ENCODE results near the gene UQCR11.

UQCR11 gene

DNA sequence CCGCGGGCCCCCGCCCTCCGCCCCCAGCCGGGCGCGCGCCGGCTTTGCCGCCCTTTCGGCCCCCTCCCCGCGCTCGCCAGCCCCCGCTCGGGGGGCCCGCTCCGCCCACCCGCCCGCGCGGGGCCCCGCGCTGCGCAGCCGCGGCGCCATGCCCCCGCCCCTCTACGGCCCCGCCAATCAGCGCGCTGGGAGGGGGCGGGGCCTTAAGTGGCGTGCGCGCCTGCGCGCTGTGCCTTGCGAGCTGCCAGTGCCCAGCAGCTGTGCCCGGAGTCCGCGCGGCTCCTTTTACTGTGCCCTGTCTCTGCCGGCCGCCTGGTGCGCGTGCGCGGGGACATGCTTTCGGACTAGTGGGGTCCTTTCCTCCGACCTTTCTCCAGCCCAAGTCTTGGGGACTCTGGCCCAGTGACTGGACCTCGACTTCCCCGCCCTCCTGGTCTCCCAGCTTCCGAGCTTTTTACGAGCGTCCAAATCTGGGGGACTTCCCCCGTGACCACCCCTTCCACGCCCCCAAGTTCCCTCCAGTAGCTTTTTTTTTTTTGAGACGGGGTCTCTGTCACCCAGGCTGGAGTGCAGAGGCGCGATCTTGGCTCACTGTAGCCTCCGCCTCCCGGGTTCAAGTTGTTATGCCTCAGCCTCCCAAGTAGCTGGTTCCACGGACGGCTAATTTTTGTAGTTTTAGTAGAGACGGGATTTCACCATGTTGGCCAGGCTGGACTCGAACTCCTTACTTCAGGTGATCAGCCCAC is 12.3 kb downstream of the UQCR11 start, which contains the start of gene MBD3:
Gene MBD3 (minus strand): TSS at position 111 of the 746 bp plus-strand sequence. CDS start 234 bp downstream, outside the sequence.
- peak; percentile 66 for DNase-seq (ENCODE audit: low read depth, low spot score)
- H3K27ac ChIP-seq: peak within 1 kb of the TSS; percentile 92

DNA sequence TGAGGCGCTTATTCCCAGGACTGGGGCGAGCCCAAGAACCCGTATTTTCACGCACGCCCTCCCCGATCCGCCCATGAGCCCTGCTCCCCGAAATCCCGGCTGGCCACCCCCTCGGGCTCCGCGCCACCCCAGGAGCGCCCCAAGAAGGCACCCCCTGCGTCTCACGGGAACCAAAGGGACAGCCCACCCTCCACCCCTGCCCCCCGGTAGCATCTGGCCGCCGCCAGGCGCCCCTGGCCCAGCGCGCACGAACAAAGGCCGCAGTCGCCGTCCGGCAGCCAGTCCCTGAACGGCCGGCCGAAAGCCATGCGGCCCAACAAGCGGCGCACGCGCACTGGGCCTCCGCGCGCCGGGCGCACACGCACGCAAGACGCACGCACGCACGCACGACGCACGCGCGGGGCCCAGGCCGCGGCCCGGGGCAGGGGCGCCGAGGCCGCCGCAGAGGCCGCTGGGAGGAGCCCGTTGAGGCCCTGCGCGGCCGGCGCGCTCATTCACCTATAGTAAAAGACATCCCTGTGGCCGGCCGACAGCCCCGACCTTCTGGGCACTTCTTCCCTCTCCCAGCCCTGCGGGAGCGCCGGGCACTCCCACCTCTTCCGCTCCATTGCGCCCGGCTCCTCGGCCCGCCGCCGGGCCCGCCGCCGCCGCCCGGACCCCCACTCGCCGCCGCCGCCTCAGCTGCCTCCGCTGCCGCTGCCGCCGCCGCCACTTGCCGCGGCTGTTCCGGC is 13.1 kb downstream of the UQCR11 start:
- DNase-seq (ENCODE audit: low read depth, low spot score): peak; percentile 24

DNA sequence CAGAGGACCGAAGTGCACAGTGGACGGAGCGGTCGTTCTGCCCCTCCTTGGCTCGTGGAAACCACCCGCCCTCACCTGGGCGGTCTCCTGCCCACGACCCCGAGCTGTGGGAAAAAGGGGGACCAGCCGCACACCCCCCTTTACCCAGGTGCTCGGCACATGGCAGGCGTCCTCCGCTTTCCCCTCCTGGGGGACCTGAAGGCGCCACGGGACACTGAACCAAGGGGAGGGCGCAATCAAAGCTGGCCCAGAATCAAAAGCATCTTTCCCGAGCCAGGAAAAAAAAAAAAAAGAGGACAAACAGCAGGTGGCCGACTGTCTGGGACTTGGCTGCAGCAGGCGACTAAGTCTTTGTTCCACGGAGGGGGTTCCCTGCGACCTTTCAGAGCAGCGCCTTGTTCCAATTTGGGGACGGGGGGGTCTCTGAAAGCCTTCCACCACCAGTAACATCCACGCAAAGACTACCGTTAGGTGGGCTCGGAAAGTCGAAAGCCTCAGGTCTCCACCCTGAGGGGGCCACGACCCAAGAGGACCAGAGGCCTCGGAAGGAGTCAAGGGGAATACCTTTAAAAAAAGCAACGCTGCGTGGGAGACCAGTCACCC is 13.7 kb downstream of the UQCR11 start:
- no peak for DNase-seq (ENCODE audit: low read depth, low spot score)
- H3K27ac ChIP-seq: peak overlapping the region; percentile 92

More for the DNA sequence above, 13.1 kb downstream of the UQCR11 start:
- peak overlapping the region; percentile 92 for H3K27ac ChIP-seq

DNA sequence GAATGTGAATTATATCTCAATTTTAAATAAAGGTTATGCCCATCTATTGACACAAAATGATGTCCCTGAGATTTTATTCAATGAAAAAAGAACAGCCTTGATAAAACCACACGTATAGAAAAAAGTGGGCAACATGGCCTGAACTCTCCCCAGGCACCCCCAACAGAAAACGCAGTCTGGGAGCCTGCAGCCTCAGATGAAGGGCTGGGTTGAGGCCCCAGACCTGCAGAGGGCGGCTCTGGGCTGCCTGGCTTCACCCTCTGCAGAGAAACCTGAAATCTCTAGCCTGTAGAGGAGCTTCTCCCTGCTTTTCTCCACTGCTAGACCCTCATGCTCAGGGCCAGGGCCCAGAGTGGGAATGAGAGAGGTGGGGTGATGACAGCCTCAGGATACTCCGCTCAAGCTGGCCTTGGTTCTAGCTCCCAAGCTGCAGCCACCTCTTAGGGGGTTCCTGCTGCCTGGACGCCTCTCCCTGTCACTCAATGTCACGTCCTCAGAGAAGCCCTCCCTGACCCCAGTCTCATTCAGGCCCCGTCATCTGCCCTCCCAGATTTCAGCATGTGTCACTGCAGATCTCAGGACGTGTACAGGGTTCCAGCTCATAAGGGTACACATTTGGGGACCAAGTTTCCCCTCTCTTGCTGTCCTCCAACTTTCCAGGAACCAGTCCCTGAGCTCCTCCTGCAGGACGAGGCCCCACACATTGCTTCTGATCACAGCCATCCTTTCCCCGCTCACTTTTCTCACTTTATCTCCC is 14.4 kb downstream of the UQCR11 start:
- peak overlapping the region; percentile 92 for H3K27ac ChIP-seq
- DNase-seq (ENCODE audit: low read depth, low spot score): no peak

DNA sequence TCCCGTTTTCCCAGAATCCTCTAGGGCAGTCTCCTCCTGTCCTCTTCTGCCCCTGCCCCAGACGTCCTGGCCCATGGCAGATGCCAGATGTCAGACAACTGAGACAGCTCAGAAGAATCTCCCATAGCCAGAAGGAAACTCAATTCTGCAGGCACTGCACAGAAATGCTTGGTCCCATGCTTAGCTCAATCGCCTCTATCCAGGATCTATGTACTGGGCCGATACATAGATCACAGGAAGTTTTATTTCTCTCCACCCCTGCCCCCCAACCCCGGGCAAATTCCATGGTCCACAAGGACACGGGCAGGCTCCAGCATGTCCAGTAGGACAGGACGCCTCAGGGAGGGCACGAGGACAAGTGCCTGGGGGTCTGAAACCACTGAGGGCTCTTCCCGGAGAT is 17.4 kb downstream of the UQCR11 start:
- peak overlapping the region; percentile 92 for H3K27ac ChIP-seq

DNA sequence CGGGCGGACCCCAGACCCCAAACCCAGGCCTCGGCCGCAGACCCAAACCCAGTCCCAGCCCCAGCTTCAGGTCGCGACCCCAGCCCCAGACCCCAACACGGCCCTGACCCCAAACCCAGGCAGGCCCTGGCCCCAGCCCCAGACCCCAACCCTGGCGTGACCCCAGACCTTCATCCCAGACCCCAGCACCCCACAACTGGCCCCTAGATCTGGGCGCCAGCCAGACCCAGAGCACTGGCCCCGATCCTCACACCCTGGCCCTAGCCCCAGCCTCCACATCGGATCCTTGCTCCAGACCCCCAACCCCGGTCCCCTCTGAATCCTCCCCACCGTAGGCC is 20.1 kb downstream of the UQCR11 start:
- no peak for DNase-seq (ENCODE audit: low read depth, low spot score)
- H3K27ac ChIP-seq: no peak overlapping the region

More for the DNA sequence above, 17.4 kb downstream of the UQCR11 start:
- DNase-seq (ENCODE audit: low read depth, low spot score): no peak

DNA sequence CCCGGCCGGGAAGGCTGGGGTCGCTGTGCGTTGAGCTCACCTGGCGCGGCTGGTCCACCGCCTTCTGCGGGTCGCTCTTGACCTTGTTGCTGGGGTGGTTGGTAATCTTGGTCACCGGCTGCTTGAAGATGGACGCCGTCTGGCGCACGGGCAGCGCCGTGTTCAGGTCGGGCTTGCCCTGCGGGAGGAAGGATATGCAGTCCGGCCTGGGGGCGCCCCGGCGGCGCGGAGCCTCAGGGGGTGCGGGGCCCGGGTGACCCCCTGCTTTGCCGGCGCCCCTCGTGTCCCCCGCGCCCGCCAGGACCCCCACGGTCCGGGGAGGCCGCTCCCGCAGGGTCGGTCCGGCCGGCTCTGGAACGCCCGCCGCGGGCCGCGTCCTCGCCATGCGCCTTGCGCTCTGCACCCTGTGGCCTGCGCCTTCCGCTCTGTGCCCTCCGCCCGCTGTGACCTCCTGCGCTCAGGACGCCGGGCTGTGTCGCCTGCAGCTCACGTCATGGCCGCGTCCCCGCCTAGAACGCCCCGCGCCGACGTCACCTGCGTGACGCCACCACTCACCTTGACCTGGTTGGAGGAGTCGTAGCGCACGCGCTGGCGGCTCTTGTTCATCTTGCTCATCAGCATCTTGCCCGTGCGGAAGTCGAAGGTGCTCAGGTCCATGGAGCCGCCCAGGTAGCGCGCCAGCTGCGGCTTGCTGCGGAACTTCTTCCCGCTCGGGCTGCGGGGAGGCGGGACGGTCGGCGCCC is 20.6 kb downstream of the UQCR11 start:
- no peak for DNase-seq (ENCODE audit: low read depth, low spot score)
- H3K27ac ChIP-seq: no peak overlapping the region

DNA sequence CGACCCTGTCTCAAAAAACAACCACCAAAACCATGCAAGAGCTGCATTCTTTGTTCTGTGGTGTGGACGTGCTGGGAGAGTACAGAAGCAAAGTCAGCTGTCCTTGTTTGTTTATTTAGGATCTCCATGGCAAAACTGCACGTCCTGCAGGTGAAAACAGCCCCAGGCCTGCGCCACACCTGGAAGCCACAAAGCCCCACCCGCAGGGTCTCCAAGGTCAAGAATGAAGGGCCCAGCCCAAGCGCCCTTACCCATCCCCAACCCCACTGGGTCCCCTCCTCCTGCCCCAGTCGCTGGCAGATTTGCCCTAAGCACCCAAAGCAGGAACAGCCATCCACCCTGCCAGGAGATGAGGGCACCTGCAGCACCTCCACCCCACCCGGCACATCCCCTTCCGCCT is 23.1 kb downstream of the UQCR11 start:
- no peak for DNase-seq (ENCODE audit: low read depth, low spot score)
- H3K27ac ChIP-seq: no peak overlapping the region

DNA sequence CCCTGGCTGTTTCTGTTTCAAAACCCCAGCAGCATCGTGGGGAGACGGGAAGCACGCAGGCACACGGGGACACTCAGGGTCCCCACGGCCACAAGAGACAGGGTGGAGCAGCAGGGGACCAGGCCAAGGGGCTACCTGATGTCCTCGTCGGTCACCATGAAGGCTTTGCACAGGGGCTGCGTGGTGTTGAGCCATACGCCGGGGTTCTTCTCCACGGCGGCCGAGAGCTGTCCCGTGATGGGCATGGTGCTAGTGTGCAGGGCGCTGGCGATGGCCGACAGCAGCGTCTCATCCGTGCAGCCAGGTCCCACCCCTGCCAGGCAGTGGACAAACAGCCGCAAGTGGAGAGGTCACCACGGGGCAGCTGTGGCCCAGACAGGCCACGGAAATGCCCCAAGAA is 24.3 kb downstream of the UQCR11 start:
- no peak overlapping the region for H3K27ac ChIP-seq
- no peak for DNase-seq (ENCODE audit: low read depth, low spot score)

DNA sequence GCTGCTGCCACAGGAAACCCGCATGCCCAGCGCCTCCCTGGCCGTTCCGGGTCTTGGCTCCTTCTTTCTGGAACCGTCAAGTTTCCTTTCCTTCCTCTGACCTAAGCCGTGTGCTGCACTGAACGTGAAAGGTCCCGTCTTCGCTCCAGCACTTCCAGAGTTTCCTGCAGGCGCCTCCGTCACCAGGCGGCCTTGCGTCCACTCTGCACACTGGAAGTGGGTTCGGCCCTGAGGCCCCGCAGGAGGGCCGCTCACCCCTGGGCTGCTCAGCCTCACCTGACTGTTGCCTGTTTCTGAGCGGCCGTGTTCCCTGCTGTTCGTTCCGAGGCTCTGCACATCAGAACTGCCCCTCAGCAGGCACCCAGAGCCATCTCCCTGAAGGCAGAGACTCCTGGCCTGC is 24.9 kb downstream of the UQCR11 start:
- no peak overlapping the region for H3K27ac ChIP-seq
- no peak for DNase-seq (ENCODE audit: low read depth, low spot score)

DNA sequence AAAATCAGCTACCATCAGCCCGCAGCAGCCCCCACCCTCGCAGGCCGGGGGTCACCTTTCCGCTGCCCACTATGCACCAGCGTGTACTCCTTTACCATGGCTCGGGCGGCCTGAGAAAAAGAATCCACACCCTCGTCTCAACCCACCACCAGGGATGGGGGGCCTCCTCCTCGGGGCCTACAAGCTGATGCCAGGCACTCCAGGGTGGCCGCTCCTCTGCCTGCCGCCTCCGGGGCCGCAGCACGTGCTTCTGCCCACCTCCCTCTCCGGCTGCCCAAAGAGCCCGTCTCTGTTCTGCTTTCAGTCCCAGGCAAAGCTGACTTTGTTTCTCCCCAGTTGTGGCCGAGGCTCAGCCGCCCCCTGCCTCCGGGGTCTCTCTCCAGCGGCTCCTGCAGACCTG is 26.0 kb downstream of the UQCR11 start:
- no peak overlapping the region for H3K27ac ChIP-seq
- DNase-seq (ENCODE audit: low read depth, low spot score): no peak

DNA sequence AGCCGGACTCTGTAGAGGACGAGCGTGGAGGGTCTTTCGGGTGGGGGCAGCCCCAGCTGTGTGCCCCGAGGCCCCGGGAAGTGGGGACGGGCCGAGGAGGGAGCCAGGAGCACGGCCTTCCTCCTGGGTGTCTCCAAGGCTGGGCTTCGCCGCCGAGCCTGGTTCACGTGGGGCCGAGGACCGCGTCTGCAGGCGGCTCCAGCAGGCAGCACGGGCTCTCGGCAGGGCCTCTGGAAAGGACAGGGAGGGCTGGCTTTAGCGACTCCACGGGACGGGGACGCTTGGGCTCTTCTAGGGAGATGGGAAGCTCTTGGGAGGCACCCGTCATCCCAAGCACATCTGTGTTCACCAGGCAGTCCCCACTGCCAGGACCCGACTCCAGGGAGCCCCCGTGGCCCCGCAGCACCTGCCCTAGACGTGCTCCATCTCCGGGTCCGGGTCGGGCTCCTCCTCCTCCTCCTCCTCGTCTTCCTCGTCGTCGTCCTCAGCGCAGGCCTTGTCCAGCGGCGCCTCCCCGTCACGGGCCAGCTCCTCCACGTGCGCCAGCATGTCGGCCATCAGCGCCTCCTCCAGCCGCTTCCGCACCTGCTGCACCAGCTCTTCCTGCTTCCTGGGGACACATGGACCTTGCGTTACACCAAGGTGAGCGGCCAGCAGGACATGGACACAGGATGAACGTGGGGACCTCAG is 27.2 kb downstream of the UQCR11 start:
- no peak for DNase-seq (ENCODE audit: low read depth, low spot score)
- no peak overlapping the region for H3K27ac ChIP-seq

DNA sequence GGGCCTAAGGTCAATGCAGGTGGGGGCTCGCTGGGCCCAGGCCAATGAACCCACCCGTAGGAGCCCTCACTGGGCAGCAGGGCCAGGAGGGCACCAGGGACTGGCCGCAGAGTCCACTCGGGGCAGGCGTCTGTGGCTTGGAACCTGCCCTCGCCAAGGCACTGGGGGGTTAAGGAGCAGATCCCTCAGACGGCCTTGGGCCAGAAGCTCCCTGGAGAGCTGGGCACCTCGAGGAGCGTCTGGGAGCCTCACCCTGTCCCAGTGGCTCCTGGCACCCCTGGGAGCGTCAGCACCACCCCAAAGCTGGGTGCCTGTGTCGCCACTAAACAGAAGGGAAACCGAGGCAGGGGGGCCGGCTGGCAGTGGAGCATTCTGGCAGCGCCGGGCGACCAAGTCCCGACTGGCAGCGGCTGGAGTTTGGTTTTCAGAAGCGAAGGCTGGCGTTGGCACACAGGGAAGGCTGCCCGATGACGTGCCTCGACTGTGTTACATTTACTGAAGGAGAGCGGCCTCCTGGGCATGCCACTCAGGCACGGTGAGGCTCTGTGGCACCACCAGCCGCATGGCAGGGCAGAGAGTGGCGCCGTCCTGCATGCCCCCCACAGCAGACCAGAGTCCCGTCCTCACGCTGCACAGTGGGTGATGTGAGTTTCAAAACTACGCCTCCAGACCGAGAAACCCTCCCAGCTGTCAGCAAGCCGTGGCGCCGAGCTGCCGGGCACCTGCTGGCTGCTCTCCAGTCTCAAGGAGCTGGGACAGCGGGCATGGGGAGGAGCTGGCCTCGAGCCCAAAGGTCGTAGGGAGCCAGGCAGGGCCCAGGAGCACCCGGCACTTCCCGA is 28.0 kb downstream of the UQCR11 start:
- H3K27ac ChIP-seq: no peak overlapping the region
- DNase-seq (ENCODE audit: low read depth, low spot score): no peak

DNA sequence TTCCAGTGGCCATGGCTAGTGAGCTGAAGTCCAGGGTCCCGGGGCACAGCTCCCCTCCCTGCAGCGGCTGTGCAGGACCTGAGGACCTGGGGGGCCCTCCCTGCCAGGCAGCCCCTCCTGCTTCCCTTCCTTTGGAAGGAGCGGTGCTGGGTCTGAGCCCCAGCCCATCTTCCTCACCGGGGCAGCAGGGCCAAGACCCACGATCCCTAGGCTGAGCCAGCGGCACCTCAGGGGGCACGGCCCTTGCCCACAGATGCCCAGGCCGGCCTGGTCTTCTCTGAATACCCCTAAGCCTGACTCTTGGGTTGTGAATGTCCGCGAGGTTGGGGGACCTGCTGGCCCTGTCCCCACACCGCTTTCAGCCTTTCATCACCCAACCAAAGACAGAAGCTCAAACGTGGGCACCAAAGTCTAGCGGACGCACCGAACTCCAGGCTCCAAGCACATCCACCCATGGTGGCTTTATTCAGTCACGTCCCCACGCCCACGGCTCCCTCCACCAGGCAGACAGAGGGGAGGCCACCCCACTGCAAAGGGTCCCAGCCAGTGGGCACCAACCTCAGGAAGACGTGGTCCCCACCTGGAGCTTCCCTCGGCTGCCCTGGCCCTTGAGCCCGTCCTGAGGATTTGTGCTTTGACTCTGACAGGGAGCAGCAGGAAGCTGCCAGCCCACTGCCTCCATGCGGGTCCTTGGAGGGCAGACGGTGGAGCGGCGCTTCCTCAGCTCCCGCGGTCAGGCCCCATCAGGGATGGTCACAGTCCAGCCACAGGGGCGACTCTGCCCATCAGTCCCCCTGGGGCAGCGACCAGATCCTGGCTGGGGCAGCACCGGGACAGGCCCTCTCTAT is 28.8 kb downstream of the UQCR11 start:
- no peak for DNase-seq (ENCODE audit: low read depth, low spot score)
- no peak overlapping the region for H3K27ac ChIP-seq

DNA sequence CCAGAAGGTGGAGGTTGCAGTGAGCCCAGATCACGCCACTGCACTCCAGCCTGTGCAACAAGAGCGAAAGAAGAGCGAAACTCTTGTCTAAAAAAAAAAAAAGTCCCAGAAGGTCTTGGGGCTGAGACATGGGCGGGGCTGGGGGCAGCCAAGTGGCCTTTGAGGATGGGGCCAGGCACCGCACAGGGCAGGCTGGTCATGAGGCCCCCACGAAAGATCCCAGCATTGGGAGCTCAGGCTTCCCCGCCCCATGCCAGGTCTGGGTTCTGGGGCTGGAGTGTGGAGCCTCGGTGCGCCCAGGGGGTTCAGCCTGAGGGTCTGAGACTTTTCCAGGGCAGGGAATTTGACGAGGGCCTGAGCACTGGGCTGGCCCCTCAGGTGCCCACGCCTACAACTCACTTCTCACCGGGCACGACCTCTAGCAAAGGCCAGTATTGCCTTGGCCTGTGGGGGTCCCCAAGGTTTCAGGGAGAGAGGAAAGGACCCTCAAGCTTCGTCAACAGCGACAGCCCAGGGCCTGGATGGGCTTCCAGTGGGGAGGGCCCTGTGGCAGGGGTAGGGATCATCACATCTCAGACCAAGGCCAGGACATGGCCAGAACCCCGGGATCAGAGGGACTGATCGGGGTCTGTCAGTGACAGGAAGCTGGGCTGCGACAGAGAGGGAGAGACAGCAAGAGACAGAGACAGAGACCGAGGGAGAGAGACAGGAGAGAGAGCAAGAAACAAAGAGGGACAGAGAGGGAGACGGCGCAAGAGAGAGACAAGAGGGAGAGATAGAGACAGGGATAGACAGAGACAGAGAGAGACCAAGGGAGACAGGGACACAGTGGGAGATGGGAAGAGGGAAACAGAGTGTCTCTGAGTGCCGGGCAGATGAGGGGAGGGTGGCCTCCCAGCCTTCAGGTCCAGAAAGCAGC is 29.7 kb downstream of the UQCR11 start:
- DNase-seq (ENCODE audit: low read depth, low spot score): no peak
- H3K27ac ChIP-seq: no peak overlapping the region

DNA sequence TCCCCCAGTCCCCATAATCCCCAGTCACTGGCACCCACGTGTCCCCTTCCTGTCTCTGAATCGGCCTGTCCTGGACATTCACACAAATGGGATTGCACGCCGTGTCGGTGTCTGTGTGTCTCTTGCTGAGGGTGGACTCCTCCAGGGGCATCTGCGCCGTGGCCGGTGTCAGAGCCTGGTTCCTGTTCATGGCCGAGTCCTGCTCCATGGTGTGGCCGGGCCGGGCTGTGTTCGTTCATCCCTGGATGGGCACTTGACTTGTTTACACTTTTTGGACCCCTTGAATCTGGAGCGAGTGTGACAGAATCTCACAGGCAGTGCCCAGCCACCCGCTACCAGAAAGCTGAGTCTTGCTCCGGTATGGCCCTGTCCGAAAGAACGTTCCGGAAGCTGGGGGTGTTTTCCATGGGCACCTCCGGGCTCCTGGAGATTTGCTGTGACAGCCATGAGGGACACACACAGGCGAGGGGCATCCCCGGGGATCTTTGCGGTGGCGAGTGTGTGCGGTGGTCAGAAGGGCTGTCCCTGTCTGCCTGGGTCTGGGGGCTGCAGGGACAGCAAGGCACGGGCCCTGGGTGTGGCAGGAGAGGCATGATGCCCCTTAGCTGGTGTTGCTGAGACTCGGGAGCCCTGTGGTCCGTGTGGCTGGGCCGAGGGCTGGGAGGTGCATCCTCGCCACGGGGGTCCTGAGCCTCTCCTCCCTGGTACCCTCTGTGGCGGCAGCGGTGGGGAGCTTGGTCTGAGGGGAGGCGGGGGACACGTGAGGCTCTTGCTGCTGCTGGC is 30.7 kb downstream of the UQCR11 start:
- H3K27ac ChIP-seq: no peak overlapping the region
- DNase-seq (ENCODE audit: low read depth, low spot score): no peak
